Liver (tissue), 3 donors: ENCODE results near the gene SULT2A1.

ENCODE experiments used
- CTCF ChIP-seq: fragments of 150-350 bp; IDR thresholded peaks from 2 replicates; pipeline ENCODE4 v1.5.1; 2017; ENCODE audit warnings: improper control_type of control experiment, low read depth, low read length; ENCODE audit not compliant: missing input control
- EGR1 ChIP-seq, 2 donors: IDR thresholded peaks; 2 replicates each; pipeline ENCODE4 v1.6.1; 2016 to 2018; ENCODE audit warnings: antibody characterized with exemption in 2 of 2, low read depth in 2 of 2
- GABPA ChIP-seq, 2 donors: IDR thresholded peaks in 1 of 2; conservative IDR thresholded peaks in 1 of 2; 2 replicates each; pipeline ENCODE4 v1.6.1; 2016; ENCODE audit warnings: antibody characterized with exemption in 2 of 2, mild to moderate bottlenecking in 1 of 2, moderate library complexity in 1 of 2
- MAX ChIP-seq: IDR thresholded peaks from 2 replicates; pipeline ENCODE4 v1.6.1; 2016; ENCODE audit warnings: antibody characterized with exemption
- RAD21 ChIP-seq, 2 donors: IDR thresholded peaks; 2 replicates each; pipeline ENCODE4 v1.6.1; 2016; ENCODE audit warnings: antibody characterized with exemption in 2 of 2, mild to moderate bottlenecking in 2 of 2
- TAF1 ChIP-seq: conservative IDR thresholded peaks from 2 replicates; pipeline ENCODE4 v1.6.1; 2016; ENCODE audit warnings: antibody characterized with exemption, mild to moderate bottlenecking
- YY1 ChIP-seq: IDR thresholded peaks from 2 replicates; pipeline ENCODE4 v1.6.1; 2016; ENCODE audit warnings: antibody characterized with exemption, mild to moderate bottlenecking
- TF ChIP-seq, protein P1 (sequence below): IDR thresholded peaks from 2 replicates; pipeline ENCODE4 v1.6.1; 2016; ENCODE audit warnings: antibody characterized with exemption, mild to moderate bottlenecking
- donor health status: healthy.
- donor health status: healthy.

GRCh38 chr19:47891923-47892666 lies 6.0 kb upstream of the SULT2A1 start:
- no peak for TF ChIP-seq CTCF
- TF ChIP-seq TAF1: peak; percentile 95
- TF ChIP-seq, protein P1, sequence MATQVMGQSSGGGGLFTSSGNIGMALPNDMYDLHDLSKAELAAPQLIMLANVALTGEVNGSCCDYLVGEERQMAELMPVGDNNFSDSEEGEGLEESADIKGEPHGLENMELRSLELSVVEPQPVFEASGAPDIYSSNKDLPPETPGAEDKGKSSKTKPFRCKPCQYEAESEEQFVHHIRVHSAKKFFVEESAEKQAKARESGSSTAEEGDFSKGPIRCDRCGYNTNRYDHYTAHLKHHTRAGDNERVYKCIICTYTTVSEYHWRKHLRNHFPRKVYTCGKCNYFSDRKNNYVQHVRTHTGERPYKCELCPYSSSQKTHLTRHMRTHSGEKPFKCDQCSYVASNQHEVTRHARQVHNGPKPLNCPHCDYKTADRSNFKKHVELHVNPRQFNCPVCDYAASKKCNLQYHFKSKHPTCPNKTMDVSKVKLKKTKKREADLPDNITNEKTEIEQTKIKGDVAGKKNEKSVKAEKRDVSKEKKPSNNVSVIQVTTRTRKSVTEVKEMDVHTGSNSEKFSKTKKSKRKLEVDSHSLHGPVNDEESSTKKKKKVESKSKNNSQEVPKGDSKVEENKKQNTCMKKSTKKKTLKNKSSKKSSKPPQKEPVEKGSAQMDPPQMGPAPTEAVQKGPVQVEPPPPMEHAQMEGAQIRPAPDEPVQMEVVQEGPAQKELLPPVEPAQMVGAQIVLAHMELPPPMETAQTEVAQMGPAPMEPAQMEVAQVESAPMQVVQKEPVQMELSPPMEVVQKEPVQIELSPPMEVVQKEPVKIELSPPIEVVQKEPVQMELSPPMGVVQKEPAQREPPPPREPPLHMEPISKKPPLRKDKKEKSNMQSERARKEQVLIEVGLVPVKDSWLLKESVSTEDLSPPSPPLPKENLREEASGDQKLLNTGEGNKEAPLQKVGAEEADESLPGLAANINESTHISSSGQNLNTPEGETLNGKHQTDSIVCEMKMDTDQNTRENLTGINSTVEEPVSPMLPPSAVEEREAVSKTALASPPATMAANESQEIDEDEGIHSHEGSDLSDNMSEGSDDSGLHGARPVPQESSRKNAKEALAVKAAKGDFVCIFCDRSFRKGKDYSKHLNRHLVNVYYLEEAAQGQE: peak; percentile 89
- TF ChIP-seq MAX: peak; percentile 85
- TF ChIP-seq YY1: peak; percentile 83
- peak in 1 of 2 donors; percentile 47 for TF ChIP-seq GABPA (IDR thresholded peaks at IDR 0.05 in 1 of 2, conservative IDR thresholded peaks at IDR 0.05 in 1 of 2)
- peak; percentile 33 to 83 for TF ChIP-seq EGR1 (IDR thresholded peaks at IDR 0.05; ENCODE audit: low read depth in 2 of 2)
- peak; percentile 11 for TF ChIP-seq RAD21 (IDR thresholded peaks at IDR 0.05)
